Caco-2 (cell line): ENCODE measurements around the gene VSX1. TPM values are rescaled to one million over a fixed set of nuclear protein-coding genes. Genes with fewer than 3 reads are reported as not detected.

Experiments
- BruUV-seq: library from RNA; stranded (reverse); fragments of 400-500 nt; replicated peaks from 2 replicates; lab custom pipeline; 2021; lab: Mats Ljungman, UMichigan
- CTCF ChIA-PET: fragments of 300-600 bp; sonication (Branson Sonifier 250); formaldehyde crosslinking; loops from one replicate; lab custom pipeline; 2022; ENCODE audit warnings: antibody characterized with exemption; lab: Charles Lee
- POLR2A ChIA-PET: fragments of 300-600 bp; sonication (Branson Sonifier 250); formaldehyde crosslinking; loops from one replicate; lab custom pipeline; 2022; ENCODE audit warnings: antibody characterized with exemption; lab: Charles Lee
- DNase-seq, 2 experiments: peaks; one replicate each; pipeline versions ENCODE4 v3.0.0 to v3.0.0-alpha.2; 2020 to 2022
- H3K27me3 ChIP-seq: replicated peaks from 2 replicates; pipeline ENCODE4 v1.6.0; 2011; ENCODE audit warnings: low read length; ENCODE audit not compliant: control insufficient read depth, insufficient read depth
- H3K36me3 ChIP-seq: 2 replicates; pipeline ENCODE4 v1.5.1; 2011; ENCODE audit warnings: low read length; ENCODE audit not compliant: control insufficient read depth, insufficient read depth
- H3K4me1 ChIP-seq: fragments of 250-450 bp; sonication (Bioruptor Pico); 2 replicates; pipeline ENCODE4 v1.5.1; 2020; ENCODE audit warnings: mild to moderate bottlenecking
- H3K4me3 ChIP-seq: 2 replicates; pipeline ENCODE4 v1.5.1; 2011; ENCODE audit warnings: low read depth, mild to moderate bottlenecking, control low read depth, low read length
- H3K9me3 ChIP-seq: fragments of 250-450 bp; sonication (Bioruptor Pico); 2 replicates; pipeline ENCODE4 v1.5.1; 2020; ENCODE audit warnings: mild to moderate bottlenecking, moderate library complexity
- H3K27ac Mint-ChIP-seq: one replicate; pipeline ENCODE4 v1.8.0; 2022; ENCODE audit warnings: mixed read lengths; ENCODE audit not compliant: unreplicated experiment
- H3K27me3 Mint-ChIP-seq: one replicate; pipeline ENCODE4 v1.8.0; 2022; ENCODE audit warnings: mixed read lengths; ENCODE audit not compliant: insufficient read depth, unreplicated experiment
- H3K36me3 Mint-ChIP-seq: one replicate; pipeline ENCODE4 v1.8.0; 2022; ENCODE audit warnings: mild to moderate bottlenecking, mixed read lengths; ENCODE audit not compliant: insufficient read depth, unreplicated experiment
- H3K4me1 Mint-ChIP-seq: one replicate; pipeline ENCODE4 v1.8.0; 2022; ENCODE audit warnings: low read depth, mixed read lengths; ENCODE audit not compliant: unreplicated experiment
- H3K4me3 Mint-ChIP-seq: one replicate; pipeline ENCODE4 v1.8.0; 2022; ENCODE audit warnings: mild to moderate bottlenecking, moderate library complexity, mixed read lengths; ENCODE audit not compliant: unreplicated experiment
- H3K9me3 Mint-ChIP-seq: one replicate; pipeline ENCODE4 v1.8.0; 2022; ENCODE audit warnings: mixed read lengths; ENCODE audit not compliant: unreplicated experiment
- intact Hi-C: fragments of 100-400 bp; cut with micrococcal nuclease; formaldehyde crosslinking; loops from one replicate; pipeline ENCODE4 v1.10.0; 2022; ENCODE audit not compliant: unreplicated experiment
- total RNA-seq: library from RNA; stranded (reverse); gene quantifications from 2 replicates; pipeline ENCODE4 v1.2.3, GENCODE V29; 2022
- TF ChIP-seq, protein P1 (sequence below), 2 experiments: fragments of 200-600 bp in 1 of 2; IDR thresholded peaks; 1 replicate in 1 of 2; 2 replicates in 1 of 2; pipeline versions ENCODE4 v1.5.1 to v1.8.0; 2011 to 2022; ENCODE audit warnings: antibody characterized with exemption in 1 of 2, control low read depth in 1 of 2, inconsistent platforms in 1 of 2, low read depth in 1 of 2, low read length in 1 of 2, mild to moderate bottlenecking in 1 of 2, moderate library complexity in 1 of 2; ENCODE audit not compliant: insufficient read depth in 1 of 2, severe bottlenecking in 1 of 2, unreplicated experiment in 1 of 2

Gene VSX1
- total RNA-seq, 1 experiment from 2014 or later = not detected

DNA sequence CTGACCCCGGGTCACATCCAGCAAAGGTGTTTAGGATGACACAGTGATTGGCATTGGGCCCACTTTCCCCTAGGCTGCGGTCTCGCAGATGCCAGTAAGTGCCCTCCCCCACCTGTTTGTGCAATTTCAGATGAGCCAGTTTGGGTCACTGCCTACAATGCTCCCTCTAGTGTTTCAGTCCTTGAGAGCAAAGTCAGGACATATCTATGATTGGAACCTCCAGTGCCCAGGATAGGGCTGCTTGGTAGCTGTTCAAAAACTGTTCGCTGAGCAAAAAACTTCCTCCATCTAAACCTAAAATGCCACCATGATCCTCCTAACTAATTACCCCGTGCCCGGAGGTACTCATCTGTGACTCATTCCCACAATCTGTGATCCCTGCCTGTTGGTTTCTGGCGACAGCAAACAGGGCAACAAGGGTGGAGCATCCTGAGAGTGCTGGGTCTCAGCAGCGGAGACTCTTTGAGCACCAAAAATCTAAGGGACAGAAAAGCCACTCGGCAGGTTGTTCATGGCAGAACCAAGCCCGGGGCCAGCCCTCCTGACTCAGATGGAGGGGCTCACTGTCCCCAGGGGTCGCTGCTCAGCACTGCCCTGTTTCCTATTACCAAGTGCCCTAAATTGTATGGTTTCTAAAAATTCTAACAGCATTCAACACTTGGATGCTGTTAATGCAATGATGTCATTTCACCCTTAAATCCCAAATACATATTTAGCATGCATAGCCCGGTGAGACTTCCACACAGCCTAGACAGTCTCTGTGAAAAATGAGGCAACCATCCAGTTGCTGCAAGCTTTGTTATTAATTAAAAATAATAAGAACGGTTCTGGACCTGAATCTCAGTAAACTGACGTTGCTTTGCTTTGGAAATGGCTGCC, 5.0 kb downstream of the VSX1 start:
- H3K4me3 ChIP-seq = no peak overlapping the region
- intact Hi-C loops = no loop called here
- POLR2A ChIA-PET = no interaction called here
- peak in 1 of 2 experiments; percentile 42 for DNase-seq
- H3K9me3 Mint-ChIP-seq = no peaks in the 10 kb centered on the region
- no peaks in the 10 kb centered on the region for H3K27me3 ChIP-seq
- peaks cover 2% of the 10 kb centered on the region for H3K27me3 Mint-ChIP-seq
- H3K36me3 Mint-ChIP-seq = no peaks in the 10 kb centered on the region
- BruUV-seq = no TSS peak
- H3K36me3 ChIP-seq = no peaks in the 10 kb centered on the region
- H3K4me1 Mint-ChIP-seq = peaks cover 6% of the 10 kb centered on the region
- H3K27ac Mint-ChIP-seq = no peak overlapping the region
- H3K9me3 ChIP-seq = 0 out of 2 replicates have a peak, but pooled peaks cover 2% of the 10 kb centered on the region
- 0 out of 2 replicates have a peak, but pooled peaks cover 3% of the 10 kb centered on the region for H3K4me1 ChIP-seq
- TF ChIP-seq, protein P1, sequence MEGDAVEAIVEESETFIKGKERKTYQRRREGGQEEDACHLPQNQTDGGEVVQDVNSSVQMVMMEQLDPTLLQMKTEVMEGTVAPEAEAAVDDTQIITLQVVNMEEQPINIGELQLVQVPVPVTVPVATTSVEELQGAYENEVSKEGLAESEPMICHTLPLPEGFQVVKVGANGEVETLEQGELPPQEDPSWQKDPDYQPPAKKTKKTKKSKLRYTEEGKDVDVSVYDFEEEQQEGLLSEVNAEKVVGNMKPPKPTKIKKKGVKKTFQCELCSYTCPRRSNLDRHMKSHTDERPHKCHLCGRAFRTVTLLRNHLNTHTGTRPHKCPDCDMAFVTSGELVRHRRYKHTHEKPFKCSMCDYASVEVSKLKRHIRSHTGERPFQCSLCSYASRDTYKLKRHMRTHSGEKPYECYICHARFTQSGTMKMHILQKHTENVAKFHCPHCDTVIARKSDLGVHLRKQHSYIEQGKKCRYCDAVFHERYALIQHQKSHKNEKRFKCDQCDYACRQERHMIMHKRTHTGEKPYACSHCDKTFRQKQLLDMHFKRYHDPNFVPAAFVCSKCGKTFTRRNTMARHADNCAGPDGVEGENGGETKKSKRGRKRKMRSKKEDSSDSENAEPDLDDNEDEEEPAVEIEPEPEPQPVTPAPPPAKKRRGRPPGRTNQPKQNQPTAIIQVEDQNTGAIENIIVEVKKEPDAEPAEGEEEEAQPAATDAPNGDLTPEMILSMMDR (IDR thresholded peaks at IDR 0.05; ENCODE audit: insufficient read depth in 1 of 2, low read depth in 1 of 2, low read length in 1 of 2, severe bottlenecking in 1 of 2, unreplicated experiment in 1 of 2) = peak; percentile 31 to 51
- no peak overlapping the region for H3K4me3 Mint-ChIP-seq
- CTCF ChIA-PET = no interaction called here

GRCh38 chr20:25076201-25076600, 5.7 kb downstream of the VSX1 start:
- DNase-seq = no peak
- ChIA-PET POLR2A (no interaction called here), CTCF (no interaction called here)
- Histone ChIP-seq H3K27me3 (no peaks in the 10 kb centered on the region), H3K9me3 (0 out of 2 replicates have a peak, but pooled peaks cover 1% of the 10 kb centered on the region), H3K4me3 (no peak overlapping the region), H3K36me3 (no peaks in the 10 kb centered on the region), H3K4me1 (0 out of 2 replicates have a peak, but pooled peaks cover 8% of the 10 kb centered on the region)
- TF ChIP-seq, protein P1 (IDR thresholded peaks at IDR 0.05; ENCODE audit: insufficient read depth in 1 of 2, low read depth in 1 of 2, low read length in 1 of 2, severe bottlenecking in 1 of 2, unreplicated experiment in 1 of 2) = no peak
- no TSS peak for BruUV-seq
- no peaks in the 10 kb centered on the region for H3K36me3 Mint-ChIP-seq
- no peak overlapping the region for H3K27ac Mint-ChIP-seq
- intact Hi-C loops = no loop called here
- H3K9me3 Mint-ChIP-seq = no peaks in the 10 kb centered on the region
- H3K27me3 Mint-ChIP-seq = peaks cover 2% of the 10 kb centered on the region
- H3K4me3 Mint-ChIP-seq = no peak overlapping the region
- H3K4me1 Mint-ChIP-seq = peaks cover 11% of the 10 kb centered on the region

GRCh38 chr20:25073544-25073943, 8.4 kb downstream of the VSX1 start:
- no peak overlapping the region for H3K27ac Mint-ChIP-seq
- Histone ChIP-seq H3K4me3 (no peak overlapping the region), H3K9me3 (no peaks in the 10 kb centered on the region), H3K27me3 (no peaks in the 10 kb centered on the region), H3K36me3 (no peaks in the 10 kb centered on the region), H3K4me1 (0 out of 2 replicates have a peak, but pooled peaks cover 8% of the 10 kb centered on the region)
- CTCF ChIA-PET = no interaction called here
- intact Hi-C loops = no loop called here
- no peaks in the 10 kb centered on the region for H3K36me3 Mint-ChIP-seq
- H3K27me3 Mint-ChIP-seq = peaks cover 2% of the 10 kb centered on the region
- DNase-seq = no peak
- TF ChIP-seq, protein P1 (IDR thresholded peaks at IDR 0.05; ENCODE audit: insufficient read depth in 1 of 2, low read depth in 1 of 2, low read length in 1 of 2, severe bottlenecking in 1 of 2, unreplicated experiment in 1 of 2) = no peak
- H3K4me1 Mint-ChIP-seq = peaks cover 11% of the 10 kb centered on the region
- no peak overlapping the region for H3K4me3 Mint-ChIP-seq
- POLR2A ChIA-PET = no interaction called here
- no TSS peak for BruUV-seq
- H3K9me3 Mint-ChIP-seq = no peaks in the 10 kb centered on the region
